Measurements from ENCODE around the gene SYT4. TPM values are rescaled to one million over a fixed set of nuclear protein-coding genes. Genes with fewer than 3 reads are reported as not detected.
"Not testable (repeated sequence)": the region's sequence is repeated elsewhere in the genome, so short reads cannot be mapped to it uniquely, and the experiment has no call there.

The SYT4 gene
- polyA plus RNA-seq, 1 donor (not counting 4 experiments of a cell fraction or from before 2014, with no cell fraction given): not detected

DNA sequence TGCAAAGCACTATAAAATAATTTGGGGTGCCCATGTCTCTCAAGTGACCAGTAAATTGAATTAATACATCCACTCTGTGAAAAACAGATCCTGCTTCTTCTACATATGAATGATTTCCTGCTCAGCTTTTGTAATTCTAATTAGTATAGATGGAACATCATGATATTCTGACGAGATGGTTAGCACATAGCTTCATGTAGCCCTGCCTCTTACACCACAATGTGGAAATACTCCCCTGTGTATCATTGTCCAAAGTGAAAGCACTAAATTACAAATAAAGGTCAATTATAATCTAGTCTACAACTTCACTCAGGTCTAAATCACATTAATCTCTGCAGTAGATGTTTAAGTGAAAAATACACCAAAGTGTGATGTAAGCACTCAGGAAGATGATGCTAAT, 32.9 kb upstream of the SYT4 start:
- dilution Hi-C loops (cut with MboI; ENCODE audit: extremely low pct_ligation_motif_present, low sequenced_read_pairs): no loop called here
- Histone ChIP-seq H3K9ac (ENCODE audit: control insufficient read depth, extremely low read depth, insufficient read depth, low read length) (no peak overlapping the region), H3K27ac (ENCODE audit: control insufficient read depth, insufficient read depth, low read length) (no peak overlapping the region), H3K4me1 (ENCODE audit: control insufficient read depth, extremely low read depth, insufficient read depth, low read length) (no peaks in the 10 kb centered on the region), H3K4me2 (ENCODE audit: control insufficient read depth, extremely low read depth, insufficient read depth, low read depth, low read length) (no peak overlapping the region), H2AFZ (ENCODE audit: control insufficient read depth, low read length) (no peak overlapping the region), H3K9me3 (ENCODE audit: control insufficient read depth, low read depth, low read length) (no peaks in the 10 kb centered on the region), H3K9me1 (ENCODE audit: control insufficient read depth, extremely low read depth, insufficient read depth, low read length) (no peaks in the 10 kb centered on the region), H4K20me1 (ENCODE audit: control insufficient read depth, extremely low read depth, insufficient read depth, low read length) (no peaks in the 10 kb centered on the region), H3K36me3 (ENCODE audit: control insufficient read depth in 2 of 2, extremely low read depth in 1 of 2, insufficient read depth in 2 of 2, low read length in 2 of 2) (no peaks in the 10 kb centered on the region), H3K79me2 (ENCODE audit: control insufficient read depth, insufficient read depth, low read length) (no peaks in the 10 kb centered on the region), H3K4me3 (ENCODE audit: control insufficient read depth in 2 of 3, extremely low read depth in 1 of 3, insufficient read depth in 2 of 3, low read depth in 1 of 3, low read length in 3 of 3) (no peak overlapping the region), H3K27me3 (ENCODE audit: control insufficient read depth, extremely low read depth, insufficient read depth, low read length) (no peaks in the 10 kb centered on the region)
- DNase-seq (ENCODE audit: low read depth, low spot score) (no peak), FAIRE-seq (no peak)
- TF ChIP-seq EZH2 (IDR thresholded peaks at IDR 0.05; ENCODE audit: low read length): no peak
- TF ChIP-seq, protein P1, sequence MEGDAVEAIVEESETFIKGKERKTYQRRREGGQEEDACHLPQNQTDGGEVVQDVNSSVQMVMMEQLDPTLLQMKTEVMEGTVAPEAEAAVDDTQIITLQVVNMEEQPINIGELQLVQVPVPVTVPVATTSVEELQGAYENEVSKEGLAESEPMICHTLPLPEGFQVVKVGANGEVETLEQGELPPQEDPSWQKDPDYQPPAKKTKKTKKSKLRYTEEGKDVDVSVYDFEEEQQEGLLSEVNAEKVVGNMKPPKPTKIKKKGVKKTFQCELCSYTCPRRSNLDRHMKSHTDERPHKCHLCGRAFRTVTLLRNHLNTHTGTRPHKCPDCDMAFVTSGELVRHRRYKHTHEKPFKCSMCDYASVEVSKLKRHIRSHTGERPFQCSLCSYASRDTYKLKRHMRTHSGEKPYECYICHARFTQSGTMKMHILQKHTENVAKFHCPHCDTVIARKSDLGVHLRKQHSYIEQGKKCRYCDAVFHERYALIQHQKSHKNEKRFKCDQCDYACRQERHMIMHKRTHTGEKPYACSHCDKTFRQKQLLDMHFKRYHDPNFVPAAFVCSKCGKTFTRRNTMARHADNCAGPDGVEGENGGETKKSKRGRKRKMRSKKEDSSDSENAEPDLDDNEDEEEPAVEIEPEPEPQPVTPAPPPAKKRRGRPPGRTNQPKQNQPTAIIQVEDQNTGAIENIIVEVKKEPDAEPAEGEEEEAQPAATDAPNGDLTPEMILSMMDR (optimal IDR thresholded peaks at IDR 0.05 in 1 of 3, IDR thresholded peaks at IDR 0.05 in 1 of 3, conservative IDR thresholded peaks at IDR 0.05 in 1 of 3; ENCODE audit: extremely low read depth in 1 of 3, insufficient read depth in 2 of 3, low read length in 3 of 3): no peak

DNA sequence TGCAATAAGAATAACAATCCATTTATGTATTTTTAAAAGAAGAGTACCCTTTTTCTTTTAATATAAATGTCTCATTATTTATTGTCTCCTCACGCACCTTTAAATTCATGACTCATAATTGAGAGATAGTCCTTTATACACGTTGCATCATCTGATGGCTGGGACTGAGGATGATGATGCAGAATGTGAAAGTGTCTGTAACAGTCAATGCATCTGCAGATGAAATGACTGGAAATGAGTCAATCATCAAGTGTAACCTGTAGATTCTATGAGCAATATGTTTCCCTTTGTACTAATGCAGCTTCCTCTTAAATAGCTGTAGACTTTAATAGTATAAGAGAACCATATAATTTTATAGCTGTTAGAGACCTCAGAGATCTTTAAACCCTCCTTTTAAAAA, 26.1 kb upstream of the SYT4 start:
- Histone ChIP-seq H3K4me3 (ENCODE audit: control insufficient read depth in 2 of 3, extremely low read depth in 1 of 3, insufficient read depth in 2 of 3, low read depth in 1 of 3, low read length in 3 of 3) (no peak overlapping the region), H3K9me1 (ENCODE audit: control insufficient read depth, extremely low read depth, insufficient read depth, low read length) (no peaks in the 10 kb centered on the region), H3K9ac (ENCODE audit: control insufficient read depth, extremely low read depth, insufficient read depth, low read length) (no peak overlapping the region), H4K20me1 (ENCODE audit: control insufficient read depth, extremely low read depth, insufficient read depth, low read length) (no peaks in the 10 kb centered on the region), H3K27me3 (ENCODE audit: control insufficient read depth, extremely low read depth, insufficient read depth, low read length) (no peaks in the 10 kb centered on the region), H3K9me3 (ENCODE audit: control insufficient read depth, low read depth, low read length) (no peaks in the 10 kb centered on the region), H3K27ac (ENCODE audit: control insufficient read depth, insufficient read depth, low read length) (no peak overlapping the region), H3K36me3 (ENCODE audit: control insufficient read depth in 2 of 2, extremely low read depth in 1 of 2, insufficient read depth in 2 of 2, low read length in 2 of 2) (no peaks in the 10 kb centered on the region), H3K4me1 (ENCODE audit: control insufficient read depth, extremely low read depth, insufficient read depth, low read length) (no peaks in the 10 kb centered on the region), H3K4me2 (ENCODE audit: control insufficient read depth, extremely low read depth, insufficient read depth, low read depth, low read length) (no peak overlapping the region), H2AFZ (ENCODE audit: control insufficient read depth, low read length) (no peak overlapping the region), H3K79me2 (ENCODE audit: control insufficient read depth, insufficient read depth, low read length) (no peaks in the 10 kb centered on the region)
- dilution Hi-C loops (cut with MboI; ENCODE audit: extremely low pct_ligation_motif_present, low sequenced_read_pairs): no loop called here
- FAIRE-seq: no peak
- TF ChIP-seq EZH2 (IDR thresholded peaks at IDR 0.05; ENCODE audit: low read length): no peak
- TF ChIP-seq, protein P1 (optimal IDR thresholded peaks at IDR 0.05 in 1 of 3, IDR thresholded peaks at IDR 0.05 in 1 of 3, conservative IDR thresholded peaks at IDR 0.05 in 1 of 3; ENCODE audit: extremely low read depth in 1 of 3, insufficient read depth in 2 of 3, low read length in 3 of 3): no peak
- no peak for DNase-seq (ENCODE audit: low read depth, low spot score)

DNA sequence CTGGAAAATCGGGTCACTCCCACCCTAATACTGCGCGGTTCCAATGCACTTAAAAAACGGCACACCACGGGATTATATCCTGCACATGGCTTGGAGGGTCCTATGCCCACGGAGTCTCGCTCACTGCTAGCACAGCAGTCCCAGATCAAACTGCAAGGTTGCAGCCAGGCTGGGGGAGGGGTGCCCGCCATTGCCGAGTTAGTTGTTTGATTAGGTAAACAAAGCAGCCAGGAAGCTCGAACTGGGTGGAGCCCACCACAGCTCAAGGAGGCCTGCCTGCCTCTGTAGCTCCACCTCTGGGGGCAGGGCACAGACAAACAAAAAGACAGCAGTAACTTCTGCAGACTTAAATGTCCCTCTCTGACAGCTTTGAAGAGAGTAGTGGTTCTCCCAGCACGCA, 8.9 kb upstream of the SYT4 start:
- H3K9me3 ChIP-seq (ENCODE audit: control insufficient read depth, low read depth, low read length); H3K4me3 ChIP-seq (ENCODE audit: control insufficient read depth in 2 of 3, extremely low read depth in 1 of 3, insufficient read depth in 2 of 3, low read depth in 1 of 3, low read length in 3 of 3); dilution Hi-C loops (cut with MboI; ENCODE audit: extremely low pct_ligation_motif_present, low sequenced_read_pairs); H3K36me3 ChIP-seq (ENCODE audit: control insufficient read depth in 2 of 2, extremely low read depth in 1 of 2, insufficient read depth in 2 of 2, low read length in 2 of 2); H3K27ac ChIP-seq (ENCODE audit: control insufficient read depth, insufficient read depth, low read length); H3K9me1 ChIP-seq (ENCODE audit: control insufficient read depth, extremely low read depth, insufficient read depth, low read length); H2AFZ ChIP-seq (ENCODE audit: control insufficient read depth, low read length); DNase-seq (ENCODE audit: low read depth, low spot score); H3K4me1 ChIP-seq (ENCODE audit: control insufficient read depth, extremely low read depth, insufficient read depth, low read length); FAIRE-seq; H3K27me3 ChIP-seq (ENCODE audit: control insufficient read depth, extremely low read depth, insufficient read depth, low read length); H3K4me2 ChIP-seq (ENCODE audit: control insufficient read depth, extremely low read depth, insufficient read depth, low read depth, low read length); H4K20me1 ChIP-seq (ENCODE audit: control insufficient read depth, extremely low read depth, insufficient read depth, low read length); H3K79me2 ChIP-seq (ENCODE audit: control insufficient read depth, insufficient read depth, low read length); H3K9ac ChIP-seq (ENCODE audit: control insufficient read depth, extremely low read depth, insufficient read depth, low read length): not testable (repeated sequence)

Measured in keratinocyte (primary cell).